ENCODE measurements around the gene APOBEC3B.

- no peak for TF ChIP-seq ZNF589 (CRISPR knock-in tag; IDR thresholded peaks at IDR 0.05; ENCODE audit: low read depth)
- TF ChIP-seq POLR2AphosphoS5 (IDR thresholded peaks at IDR 0.05; ENCODE audit: control insufficient read depth, insufficient read depth, low read depth, low read length): no peak
- no peak for TF ChIP-seq POLR3A (IDR thresholded peaks at IDR 0.05; ENCODE audit: borderline replicate concordance, extremely low read depth, insufficient read depth, insufficient read length)
- no peak for TF ChIP-seq HMGN3 (IDR thresholded peaks at IDR 0.05; ENCODE audit: borderline replicate concordance, extremely low read depth, insufficient read length, low read depth, low read length)
- no peak for TF ChIP-seq RUNX1 (IDR thresholded peaks at IDR 0.05; ENCODE audit: low read depth)
- TF ChIP-seq ZNF24 (IDR thresholded peaks at IDR 0.05): no peak
- TF ChIP-seq RAD21 (CRISPR knock-in tag; conservative IDR thresholded peaks at IDR 0.05 in 1 of 2, IDR thresholded peaks at IDR 0.05 in 1 of 2): no peak
These were observed 45.6 kb upstream of the APOBEC3B start for GRCh38 chr22:38936562-38936961.

Measured in K562 (cell line).